Right lobe of liver (tissue), 6 donors: ENCODE data around the gene CHRNA1. TPM values are rescaled to one million over a fixed set of nuclear protein-coding genes. Genes with fewer than 3 reads are reported as not detected.

Source experiments
- ATAC-seq, 4 donors: fragments of 200-7000 bp; cut with Tn5 transposase; one replicate each; pipeline ENCODE4 v1.9.1; 2020; ENCODE audit warnings: mild to moderate bottlenecking in 4 of 4, moderate library complexity in 4 of 4
- DNase-seq, 3 donors: peaks; one replicate each; pipeline ENCODE4 v3.0.0-alpha.2; 2020
- H3K27ac ChIP-seq, 3 donors: fragments of 200-600 bp; one replicate each; pipeline ENCODE4 v1.8.0; 2022
- H3K27me3 ChIP-seq, 2 donors: fragments of 200-600 bp; one replicate each; pipeline ENCODE4 v1.8.0; 2022
- H3K36me3 ChIP-seq, 4 donors: fragments of 200-600 bp; sonication (generic) in 1 of 4; one replicate each; pipeline versions ENCODE4 v1.5.1 to v1.8.0; 2017 to 2022; ENCODE audit warnings: control low read depth in 1 of 4
- H3K4me1 ChIP-seq, 4 donors: fragments of 200-600 bp; sonication (generic) in 1 of 4; one replicate each; pipeline versions ENCODE4 v1.5.1 to v1.8.0; 2017 to 2022; ENCODE audit warnings: control low read depth in 1 of 4
- H3K4me3 ChIP-seq, 3 donors: fragments of 200-600 bp; one replicate each; pipeline ENCODE4 v1.8.0; 2022
- H3K9me3 ChIP-seq, 4 donors: fragments of 200-600 bp; sonication (generic) in 1 of 4; one replicate each; pipeline versions ENCODE4 v1.5.1 to v1.8.0; 2017 to 2022; ENCODE audit warnings: control low read depth in 1 of 4
- CTCF ChIP-seq, 4 donors: fragments of 200-600 bp in 3 of 4; fragments of 450-650 bp in 1 of 4; IDR thresholded peaks; one replicate each; pipeline versions ENCODE4 v1.5.1 to v1.8.0; 2016 to 2022; ENCODE audit warnings: antibody characterized with exemption in 4 of 4, mild to moderate bottlenecking in 2 of 4
- POLR2A ChIP-seq: fragments of 450-650 bp; IDR thresholded peaks from one replicate; pipeline ENCODE4 v1.6.1; 2017; ENCODE audit warnings: antibody characterized with exemption, mild to moderate bottlenecking
- WGBS: methylation state at CpG from one replicate; pipeline ENCODE4 v1.1.6; 2018; ENCODE audit warnings: low coverage, low lambda C conversion rate; ENCODE audit not compliant: insufficient coverage; ENCODE audit errors: missing lambda C conversion rate; 5-methylcytosine and 5-hydroxymethylcytosine counted together
- intact Hi-C, 2 donors: fragments of 100-400 bp; cut with DNase I; formaldehyde crosslinking; loops; one replicate each; pipeline versions ENCODE4 v1.11.2 to v1.14.1; 2022
- total RNA-seq, 6 experiments: library from RNA; depleted of rRNA in 2 of 6; stranded (reverse); fragments of >200 nt in 2 of 6; fragmentation: NEBNext Ultra II Directional in 3 of 6; extraction: Animal tissue kit (Norgen Biotek cat#: 25700) in 3 of 6; gene quantifications; one replicate each; pipeline versions ENCODE4 v1.1.0 to v1.2.4, GENCODE V29; 2016 to 2023
- donor health status: DM: no; HTN: yes; CAD: no.
- donor health status: DM: no; HTN: no; CAD: no.
- donor health status: DM: no; HTN: no; CAD: no.
- donor health status: DM: no; HTN: yes; CAD: no.
- donor health status: DM: no; HTN: yes; CAD: no.

Gene CHRNA1
- total RNA-seq, 6 experiments from 2014 or later = 0.19 TPM; not detected in 5

DNA sequence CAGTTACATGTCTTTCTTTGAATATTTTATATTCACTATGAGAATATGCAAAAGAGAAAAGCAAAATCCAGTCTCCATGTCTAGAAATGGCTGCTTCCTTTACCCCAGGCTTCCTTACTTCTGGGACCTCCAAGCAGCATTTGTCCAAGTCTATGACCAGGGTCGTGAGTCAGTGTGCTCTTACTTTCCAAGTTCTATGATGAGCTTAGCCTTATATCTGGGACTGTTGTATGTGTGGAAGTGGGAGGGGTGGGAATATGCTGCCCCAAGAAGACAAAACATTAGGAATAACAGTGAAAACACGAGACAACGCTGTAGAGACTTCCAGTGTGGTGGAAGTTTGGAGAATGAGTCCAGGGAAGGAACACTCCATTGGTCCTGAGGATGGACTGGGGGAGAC lies 21.2 kb upstream of the CHRNA1 start:
- Histone ChIP-seq H3K36me3 (no peaks in the 10 kb centered on the region), H3K27ac (no peak overlapping the region), H3K9me3 (no peaks in the 10 kb centered on the region), H3K4me3 (no peak overlapping the region), H3K4me1 (no peaks in the 10 kb centered on the region), H3K27me3 (no peaks in the 10 kb centered on the region)
- 59% methylated on average over 3 of the region's 3 CpGs for WGBS
- intact Hi-C loops = no loop called here
- ATAC-seq (no peak), DNase-seq (no peak)
- TF ChIP-seq CTCF (IDR thresholded peaks at IDR 0.05) (no peak), POLR2A (no peak)

- WGBS = 64% methylated on average over 5 of the region's 5 CpGs
- no peaks in the 10 kb centered on the region for H3K36me3 ChIP-seq
- intact Hi-C loops = no loop called here
- H3K9me3 ChIP-seq = no peaks in the 10 kb centered on the region
- ATAC-seq (no peak), DNase-seq (no peak)
- no peak overlapping the region for H3K4me3 ChIP-seq
- H3K4me1 ChIP-seq = no peaks in the 10 kb centered on the region
- H3K27me3 ChIP-seq = no peaks in the 10 kb centered on the region
- TF ChIP-seq CTCF (IDR thresholded peaks at IDR 0.05) (no peak), POLR2A (no peak)
- H3K27ac ChIP-seq = no peak overlapping the region
Measured at GRCh38 chr2:174784909-174785308, 20.6 kb upstream of the CHRNA1 start.

- ATAC-seq (no peak), DNase-seq (no peak)
- H3K27ac ChIP-seq = no peak overlapping the region
- intact Hi-C loops = no loop called here
- TF ChIP-seq CTCF (IDR thresholded peaks at IDR 0.05) (no peak), POLR2A (no peak)
- no peak overlapping the region for H3K4me3 ChIP-seq
- H3K9me3 ChIP-seq = no peaks in the 10 kb centered on the region
- H3K36me3 ChIP-seq = no peaks in the 10 kb centered on the region
- no peaks in the 10 kb centered on the region for H3K4me1 ChIP-seq
- H3K27me3 ChIP-seq = no peaks in the 10 kb centered on the region
- 72% methylated on average over 5 of the region's 7 CpGs for WGBS
Measured at GRCh38 chr2:174784316-174784715, 20.0 kb upstream of the CHRNA1 start.

DNA sequence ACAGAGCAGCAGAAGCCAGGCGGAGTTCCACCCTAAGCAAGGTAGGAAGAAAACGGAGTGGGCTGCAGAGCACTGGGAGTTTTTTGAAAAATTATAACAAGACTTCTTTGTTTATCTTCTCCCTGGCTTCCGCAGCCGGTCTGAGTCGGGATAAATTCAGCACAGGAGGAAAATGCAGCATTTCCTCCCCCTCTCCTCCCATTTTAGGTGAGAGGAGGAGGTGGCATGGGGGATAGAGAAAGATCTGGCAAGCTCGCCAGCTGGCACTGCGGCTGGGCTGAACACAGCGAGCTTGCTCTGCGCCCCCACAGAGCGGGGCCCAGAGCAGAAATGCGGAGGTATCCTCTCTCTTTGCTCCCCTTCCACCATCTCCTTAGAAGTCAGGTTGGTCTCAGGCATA lies 17.7 kb upstream of the CHRNA1 start:
- DNase-seq = no peak
- Histone ChIP-seq H3K4me3 (no peak overlapping the region), H3K27me3 (no peaks in the 10 kb centered on the region), H3K36me3 (no peaks in the 10 kb centered on the region), H3K4me1 (no peaks in the 10 kb centered on the region), H3K27ac (no peak overlapping the region), H3K9me3 (no peaks in the 10 kb centered on the region)
- 44% methylated on average over 3 of the region's 11 CpGs for WGBS
- intact Hi-C loops = no loop called here
- TF ChIP-seq POLR2A = no peak
- TF ChIP-seq CTCF (IDR thresholded peaks at IDR 0.05) = no peak
- no peak for ATAC-seq

GRCh38 chr2:174781298-174781697 lies 17.0 kb upstream of the CHRNA1 start:
- no peak for DNase-seq
- WGBS = 86% methylated on average over 7 of the region's 9 CpGs

More at GRCh38 chr2:174781298-174781697, 17.0 kb upstream of the CHRNA1 start:
- no peaks in the 10 kb centered on the region for H3K4me1 ChIP-seq
- TF ChIP-seq CTCF (IDR thresholded peaks at IDR 0.05) = no peak
- no peak for TF ChIP-seq POLR2A
- no peaks in the 10 kb centered on the region for H3K27me3 ChIP-seq
- no peaks in the 10 kb centered on the region for H3K36me3 ChIP-seq
- no peak for ATAC-seq
- intact Hi-C loops = no loop called here
- H3K27ac ChIP-seq = no peak overlapping the region
- no peaks in the 10 kb centered on the region for H3K9me3 ChIP-seq
- no peak overlapping the region for H3K4me3 ChIP-seq
